ENCODE results near the gene PKIG. TPM values are rescaled to one million over a fixed set of nuclear protein-coding genes. Genes with fewer than 3 reads are reported as not detected.

Gene PKIG
- total RNA-seq, 1 donor from 2014 or later = 30.1 TPM

DNA sequence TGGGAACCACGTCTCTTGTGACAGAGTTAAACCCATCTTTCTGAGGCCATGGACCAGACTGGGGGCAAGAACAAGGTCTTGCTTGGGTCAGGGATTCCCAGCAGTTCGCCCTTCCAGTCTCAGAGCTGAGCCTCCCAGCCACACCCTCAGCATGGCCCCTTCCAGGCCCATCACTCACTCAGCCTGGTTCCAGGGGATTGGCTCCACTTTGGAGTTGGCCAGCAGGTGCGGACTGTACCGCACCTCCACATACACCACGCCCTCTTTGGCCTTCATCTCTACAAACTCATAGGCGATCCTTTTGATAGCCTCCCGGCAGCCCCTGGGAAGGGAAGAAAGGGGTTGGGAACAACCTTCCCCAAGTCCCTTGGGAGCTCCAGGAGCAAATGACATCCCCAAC, 43.9 kb downstream of the PKIG start:
- H3K4me1 Mint-ChIP-seq (ENCODE audit: low read depth, unreplicated experiment) = no peaks in the 10 kb centered on the region
- no peaks in the 10 kb centered on the region for H3K27me3 ChIP-seq (ENCODE audit: insufficient read depth, low read length)
- H3K27ac ChIP-seq (ENCODE audit: low read depth, low read length) = no peak overlapping the region
- no peak overlapping the region for H3K4me2 ChIP-seq (ENCODE audit: low read length)
- H2AFZ ChIP-seq (ENCODE audit: low read depth, low read length) = no peak overlapping the region
- H3K4me3 ChIP-seq (ENCODE audit: insufficient read depth, low read depth, low read length) = no peak overlapping the region
- H3K9me3 ChIP-seq (ENCODE audit: insufficient read depth, low read depth, low read length) = peaks cover 4% of the 10 kb centered on the region
- TF ChIP-seq EZH2 (IDR thresholded peaks at IDR 0.05; ENCODE audit: insufficient read depth, low read length) = no peak
- TF ChIP-seq, protein P1, sequence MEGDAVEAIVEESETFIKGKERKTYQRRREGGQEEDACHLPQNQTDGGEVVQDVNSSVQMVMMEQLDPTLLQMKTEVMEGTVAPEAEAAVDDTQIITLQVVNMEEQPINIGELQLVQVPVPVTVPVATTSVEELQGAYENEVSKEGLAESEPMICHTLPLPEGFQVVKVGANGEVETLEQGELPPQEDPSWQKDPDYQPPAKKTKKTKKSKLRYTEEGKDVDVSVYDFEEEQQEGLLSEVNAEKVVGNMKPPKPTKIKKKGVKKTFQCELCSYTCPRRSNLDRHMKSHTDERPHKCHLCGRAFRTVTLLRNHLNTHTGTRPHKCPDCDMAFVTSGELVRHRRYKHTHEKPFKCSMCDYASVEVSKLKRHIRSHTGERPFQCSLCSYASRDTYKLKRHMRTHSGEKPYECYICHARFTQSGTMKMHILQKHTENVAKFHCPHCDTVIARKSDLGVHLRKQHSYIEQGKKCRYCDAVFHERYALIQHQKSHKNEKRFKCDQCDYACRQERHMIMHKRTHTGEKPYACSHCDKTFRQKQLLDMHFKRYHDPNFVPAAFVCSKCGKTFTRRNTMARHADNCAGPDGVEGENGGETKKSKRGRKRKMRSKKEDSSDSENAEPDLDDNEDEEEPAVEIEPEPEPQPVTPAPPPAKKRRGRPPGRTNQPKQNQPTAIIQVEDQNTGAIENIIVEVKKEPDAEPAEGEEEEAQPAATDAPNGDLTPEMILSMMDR (IDR thresholded peaks at IDR 0.05; ENCODE audit: insufficient read depth, low read depth, low read length) = no peak
- no peak for FAIRE-seq
- H3K9me3 Mint-ChIP-seq (ENCODE audit: unreplicated experiment) = peaks cover 10% of the 10 kb centered on the region
- no peak overlapping the region for H3K27ac Mint-ChIP-seq (ENCODE audit: unreplicated experiment)
- no peaks in the 10 kb centered on the region for H3K79me2 ChIP-seq (ENCODE audit: insufficient read depth, low read length)
- H3K4me1 ChIP-seq (ENCODE audit: insufficient read depth, low read length) = no peaks in the 10 kb centered on the region
- no peaks in the 10 kb centered on the region for H3K36me3 ChIP-seq (ENCODE audit: insufficient read depth, low read length)
- H3K4me3 Mint-ChIP-seq (ENCODE audit: unreplicated experiment) = no peak overlapping the region
- H3K27me3 Mint-ChIP-seq (ENCODE audit: low read depth, unreplicated experiment) = no peaks in the 10 kb centered on the region
- no peak overlapping the region for H3K9ac ChIP-seq (ENCODE audit: low read length)
- DNase-seq (ENCODE audit: low read depth) = no peak
- peaks cover 60% of the 10 kb centered on the region for H3K36me3 Mint-ChIP-seq (ENCODE audit: low read depth, unreplicated experiment)
- no peaks in the 10 kb centered on the region for H4K20me1 ChIP-seq (ENCODE audit: insufficient read depth, low read length)

DNA sequence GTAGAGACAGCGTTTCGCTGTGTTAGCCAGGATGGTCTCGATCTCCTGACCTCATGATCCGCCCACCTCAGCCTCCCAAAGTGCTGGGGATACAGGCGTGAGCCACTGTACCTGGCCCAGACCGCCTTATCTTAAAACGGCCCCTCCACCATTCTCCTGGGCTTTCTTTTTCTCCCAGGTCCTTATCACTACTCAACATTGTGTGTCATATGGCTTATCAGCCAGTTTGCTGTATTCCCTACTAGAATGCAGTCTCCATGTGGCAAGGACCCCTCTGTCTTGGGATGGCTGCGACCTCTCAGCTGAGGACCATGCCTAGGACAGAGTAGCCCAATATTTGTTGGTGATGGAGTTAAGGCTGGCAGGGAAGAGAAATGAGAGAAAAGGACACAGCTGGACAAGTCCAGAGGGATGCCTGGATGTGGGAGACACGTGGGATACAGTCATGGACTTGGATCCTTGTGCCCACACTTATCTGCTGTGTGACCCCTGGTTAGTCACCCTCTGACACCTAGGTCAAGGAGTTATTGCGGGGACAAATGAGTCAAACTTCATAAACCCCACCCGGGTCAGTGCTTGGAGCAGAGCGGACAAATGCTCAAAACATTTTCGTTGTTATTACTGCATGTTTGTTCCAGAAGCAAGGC, 45.1 kb downstream of the PKIG start:
- no peaks in the 10 kb centered on the region for H3K27me3 ChIP-seq (ENCODE audit: insufficient read depth, low read length)
- H3K79me2 ChIP-seq (ENCODE audit: insufficient read depth, low read length) = no peaks in the 10 kb centered on the region
- H3K4me3 Mint-ChIP-seq (ENCODE audit: unreplicated experiment) = no peak overlapping the region
- no peaks in the 10 kb centered on the region for H3K27me3 Mint-ChIP-seq (ENCODE audit: low read depth, unreplicated experiment)
- H3K4me1 Mint-ChIP-seq (ENCODE audit: low read depth, unreplicated experiment) = no peaks in the 10 kb centered on the region
- no peaks in the 10 kb centered on the region for H3K36me3 ChIP-seq (ENCODE audit: insufficient read depth, low read length)
- no peak overlapping the region for H3K4me3 ChIP-seq (ENCODE audit: insufficient read depth, low read depth, low read length)
- no peaks in the 10 kb centered on the region for H4K20me1 ChIP-seq (ENCODE audit: insufficient read depth, low read length)
- peaks cover 6% of the 10 kb centered on the region for H3K9me3 Mint-ChIP-seq (ENCODE audit: unreplicated experiment)
- FAIRE-seq (no peak), DNase-seq (ENCODE audit: low read depth) (no peak)
- no peak overlapping the region for H3K27ac ChIP-seq (ENCODE audit: low read depth, low read length)
- H3K4me1 ChIP-seq (ENCODE audit: insufficient read depth, low read length) = no peaks in the 10 kb centered on the region
- H3K9me3 ChIP-seq (ENCODE audit: insufficient read depth, low read depth, low read length) = peaks cover 4% of the 10 kb centered on the region
- H3K36me3 Mint-ChIP-seq (ENCODE audit: low read depth, unreplicated experiment) = peaks cover 53% of the 10 kb centered on the region
- H3K27ac Mint-ChIP-seq (ENCODE audit: unreplicated experiment) = no peak overlapping the region
- no peak for TF ChIP-seq EZH2 (IDR thresholded peaks at IDR 0.05; ENCODE audit: insufficient read depth, low read length)
- TF ChIP-seq, protein P1 (IDR thresholded peaks at IDR 0.05; ENCODE audit: insufficient read depth, low read depth, low read length) = no peak
- no peak overlapping the region for H3K4me2 ChIP-seq (ENCODE audit: low read length)
- no peak overlapping the region for H3K9ac ChIP-seq (ENCODE audit: low read length)
- H2AFZ ChIP-seq (ENCODE audit: low read depth, low read length) = no peak overlapping the region

DNA sequence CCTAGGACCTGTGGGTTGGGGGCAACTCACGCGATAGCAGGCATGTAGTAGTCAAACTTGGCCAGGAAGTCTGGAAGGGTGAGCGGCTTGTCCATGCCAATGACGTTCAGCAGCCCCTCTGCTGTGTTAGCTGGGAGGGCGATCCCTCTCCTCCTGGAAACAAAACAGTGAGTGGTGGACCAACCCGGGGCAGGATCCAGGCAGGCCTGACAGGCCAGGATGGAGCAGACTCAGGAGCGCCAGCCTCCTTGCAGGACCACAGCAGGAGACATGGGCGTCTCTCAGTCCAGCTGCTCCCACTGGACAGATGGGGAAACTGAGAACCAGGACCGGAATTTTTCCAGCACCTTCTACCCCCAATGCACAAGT, 46.6 kb downstream of the PKIG start:
- Histone ChIP-seq H3K4me2 (ENCODE audit: low read length) (no peak overlapping the region), H3K79me2 (ENCODE audit: insufficient read depth, low read length) (no peaks in the 10 kb centered on the region), H3K9me3 (ENCODE audit: insufficient read depth, low read depth, low read length) (no peaks in the 10 kb centered on the region), H3K9ac (ENCODE audit: low read length) (no peak overlapping the region), H2AFZ (ENCODE audit: low read depth, low read length) (no peak overlapping the region), H3K27me3 (ENCODE audit: insufficient read depth, low read length) (no peaks in the 10 kb centered on the region), H3K4me3 (ENCODE audit: insufficient read depth, low read depth, low read length) (no peak overlapping the region), H3K36me3 (ENCODE audit: insufficient read depth, low read length) (no peaks in the 10 kb centered on the region), H3K27ac (ENCODE audit: low read depth, low read length) (no peak overlapping the region), H3K4me1 (ENCODE audit: insufficient read depth, low read length) (no peaks in the 10 kb centered on the region), H4K20me1 (ENCODE audit: insufficient read depth, low read length) (no peaks in the 10 kb centered on the region)
- Mint-ChIP-seq H3K27me3 (ENCODE audit: low read depth, unreplicated experiment) (no peaks in the 10 kb centered on the region), H3K27ac (ENCODE audit: unreplicated experiment) (no peak overlapping the region), H3K4me1 (ENCODE audit: low read depth, unreplicated experiment) (no peaks in the 10 kb centered on the region), H3K4me3 (ENCODE audit: unreplicated experiment) (no peak overlapping the region), H3K9me3 (ENCODE audit: unreplicated experiment) (peaks cover 4% of the 10 kb centered on the region), H3K36me3 (ENCODE audit: low read depth, unreplicated experiment) (peaks cover 44% of the 10 kb centered on the region)
- DNase-seq (ENCODE audit: low read depth) (no peak), FAIRE-seq (no peak)
- TF ChIP-seq, protein P1 (IDR thresholded peaks at IDR 0.05; ENCODE audit: insufficient read depth, low read depth, low read length) = no peak
- TF ChIP-seq EZH2 (IDR thresholded peaks at IDR 0.05; ENCODE audit: insufficient read depth, low read length) = no peak
